Measurements from ENCODE around the gene AMBP.

Gene AMBP

DNA sequence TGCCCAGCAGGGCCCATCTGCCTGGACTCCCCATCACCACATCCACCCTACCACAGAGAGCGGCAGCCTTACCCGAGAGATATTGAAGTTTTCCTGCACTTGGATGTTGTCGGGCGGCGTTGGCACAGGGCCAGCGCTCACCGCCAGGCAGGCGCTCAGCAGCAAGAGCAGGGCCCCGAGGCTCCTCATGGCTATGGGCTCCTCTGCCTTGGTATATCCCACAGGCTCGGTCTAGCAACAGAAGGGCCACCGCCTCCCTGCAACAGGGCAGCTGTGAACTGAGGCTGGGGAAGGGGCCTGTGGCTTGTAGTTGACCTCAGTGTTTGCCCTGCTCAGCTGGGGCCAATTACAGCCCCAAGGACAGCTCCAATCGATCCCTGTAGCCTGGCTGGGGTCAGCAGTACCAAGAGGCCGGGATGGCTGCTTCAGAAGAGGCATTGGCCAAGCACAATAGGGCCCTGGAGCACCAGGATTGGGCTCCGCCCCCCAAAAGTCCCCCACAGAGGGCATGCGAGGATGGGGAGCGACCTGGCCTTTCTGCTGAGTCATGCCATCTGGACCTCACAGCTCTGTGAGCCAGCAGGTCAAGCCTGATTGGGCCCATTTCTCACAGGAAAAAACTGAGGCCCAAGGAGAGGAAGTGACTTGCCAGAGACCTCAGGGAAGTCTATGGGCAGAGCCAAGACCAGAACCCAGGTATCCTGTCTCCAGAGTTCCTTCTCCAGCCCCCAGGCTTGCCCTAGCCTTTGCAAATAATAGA, at the start of gene AMBP:
TSS of gene AMBP (minus strand) at position 280 of the 760 bp plus-strand sequence. CDS start at position 189, 91 bp downstream.
- no peak within 1 kb of the TSS for H3K4me3 ChIP-seq (ENCODE audit: low read length)
- TF ChIP-seq, protein P1, sequence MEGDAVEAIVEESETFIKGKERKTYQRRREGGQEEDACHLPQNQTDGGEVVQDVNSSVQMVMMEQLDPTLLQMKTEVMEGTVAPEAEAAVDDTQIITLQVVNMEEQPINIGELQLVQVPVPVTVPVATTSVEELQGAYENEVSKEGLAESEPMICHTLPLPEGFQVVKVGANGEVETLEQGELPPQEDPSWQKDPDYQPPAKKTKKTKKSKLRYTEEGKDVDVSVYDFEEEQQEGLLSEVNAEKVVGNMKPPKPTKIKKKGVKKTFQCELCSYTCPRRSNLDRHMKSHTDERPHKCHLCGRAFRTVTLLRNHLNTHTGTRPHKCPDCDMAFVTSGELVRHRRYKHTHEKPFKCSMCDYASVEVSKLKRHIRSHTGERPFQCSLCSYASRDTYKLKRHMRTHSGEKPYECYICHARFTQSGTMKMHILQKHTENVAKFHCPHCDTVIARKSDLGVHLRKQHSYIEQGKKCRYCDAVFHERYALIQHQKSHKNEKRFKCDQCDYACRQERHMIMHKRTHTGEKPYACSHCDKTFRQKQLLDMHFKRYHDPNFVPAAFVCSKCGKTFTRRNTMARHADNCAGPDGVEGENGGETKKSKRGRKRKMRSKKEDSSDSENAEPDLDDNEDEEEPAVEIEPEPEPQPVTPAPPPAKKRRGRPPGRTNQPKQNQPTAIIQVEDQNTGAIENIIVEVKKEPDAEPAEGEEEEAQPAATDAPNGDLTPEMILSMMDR (conservative IDR thresholded peaks at IDR 0.05; ENCODE audit: low read length), result no peak
- DNase-seq (ENCODE audit: low read depth), result no peak

DNA sequence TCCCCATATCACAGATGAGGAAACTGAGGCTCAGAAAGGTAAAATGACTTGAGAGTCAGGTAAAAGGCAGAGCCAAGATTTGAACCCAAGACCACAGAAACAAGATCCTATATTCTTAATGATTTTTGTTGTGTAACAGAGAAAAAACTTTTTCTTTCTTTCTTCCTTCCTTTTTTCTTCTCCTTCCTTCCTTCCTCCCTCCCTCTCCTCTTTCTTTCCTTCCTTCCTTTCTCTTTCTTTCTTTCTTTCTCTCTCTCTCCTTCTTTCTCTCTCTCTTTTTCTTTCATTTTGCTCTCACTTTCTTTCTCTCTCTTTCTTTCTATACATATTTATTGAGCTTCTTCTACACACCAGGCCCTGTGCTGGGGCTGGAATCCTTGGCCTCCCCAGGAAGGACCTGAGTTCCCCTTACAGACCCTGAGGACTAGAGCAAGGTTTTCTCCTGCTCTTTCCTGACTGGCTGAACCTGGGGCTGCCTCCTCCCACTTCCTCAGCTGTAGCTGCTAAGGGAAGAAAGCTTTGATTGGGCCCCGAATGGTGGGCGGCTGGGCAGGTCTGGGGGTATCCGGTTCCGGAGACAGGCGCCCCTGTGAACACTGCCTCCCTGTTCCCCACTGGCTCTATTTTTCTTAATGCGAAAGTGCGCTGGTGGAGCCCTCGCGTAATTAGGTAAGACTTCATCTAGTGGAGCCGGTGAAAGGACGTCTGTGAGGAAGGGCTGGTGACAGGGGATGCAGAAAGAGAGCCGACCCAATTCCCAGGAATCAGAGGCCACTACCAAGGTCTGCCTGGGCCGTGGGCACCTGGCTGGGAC, 48.4 kb upstream of the AMBP start:
- TF ChIP-seq, protein P1 (conservative IDR thresholded peaks at IDR 0.05; ENCODE audit: low read length), result no peak
- no peak for DNase-seq (ENCODE audit: low read depth)
- H3K4me3 ChIP-seq (ENCODE audit: low read length), result no peak overlapping the region

- no peak overlapping the region for H3K4me3 ChIP-seq (ENCODE audit: low read length)
- DNase-seq (ENCODE audit: low read depth), result no peak
- TF ChIP-seq, protein P1 (conservative IDR thresholded peaks at IDR 0.05; ENCODE audit: low read length), result no peak
Observed at GRCh38 chr9:114125476-114126013, 47.4 kb upstream of the AMBP start.

- no peak for DNase-seq (ENCODE audit: low read depth)
- TF ChIP-seq, protein P1 (conservative IDR thresholded peaks at IDR 0.05; ENCODE audit: low read length), result no peak
- no peak overlapping the region for H3K4me3 ChIP-seq (ENCODE audit: low read length)
Observed at GRCh38 chr9:114124666-114125475, 46.8 kb upstream of the AMBP start.

GRCh38 chr9:114124138-114124537, 46.0 kb upstream of the AMBP start:
- no peak overlapping the region for H3K4me3 ChIP-seq (ENCODE audit: low read length)
- no peak for DNase-seq (ENCODE audit: low read depth)
- TF ChIP-seq, protein P1 (conservative IDR thresholded peaks at IDR 0.05; ENCODE audit: low read length), result no peak

DNA sequence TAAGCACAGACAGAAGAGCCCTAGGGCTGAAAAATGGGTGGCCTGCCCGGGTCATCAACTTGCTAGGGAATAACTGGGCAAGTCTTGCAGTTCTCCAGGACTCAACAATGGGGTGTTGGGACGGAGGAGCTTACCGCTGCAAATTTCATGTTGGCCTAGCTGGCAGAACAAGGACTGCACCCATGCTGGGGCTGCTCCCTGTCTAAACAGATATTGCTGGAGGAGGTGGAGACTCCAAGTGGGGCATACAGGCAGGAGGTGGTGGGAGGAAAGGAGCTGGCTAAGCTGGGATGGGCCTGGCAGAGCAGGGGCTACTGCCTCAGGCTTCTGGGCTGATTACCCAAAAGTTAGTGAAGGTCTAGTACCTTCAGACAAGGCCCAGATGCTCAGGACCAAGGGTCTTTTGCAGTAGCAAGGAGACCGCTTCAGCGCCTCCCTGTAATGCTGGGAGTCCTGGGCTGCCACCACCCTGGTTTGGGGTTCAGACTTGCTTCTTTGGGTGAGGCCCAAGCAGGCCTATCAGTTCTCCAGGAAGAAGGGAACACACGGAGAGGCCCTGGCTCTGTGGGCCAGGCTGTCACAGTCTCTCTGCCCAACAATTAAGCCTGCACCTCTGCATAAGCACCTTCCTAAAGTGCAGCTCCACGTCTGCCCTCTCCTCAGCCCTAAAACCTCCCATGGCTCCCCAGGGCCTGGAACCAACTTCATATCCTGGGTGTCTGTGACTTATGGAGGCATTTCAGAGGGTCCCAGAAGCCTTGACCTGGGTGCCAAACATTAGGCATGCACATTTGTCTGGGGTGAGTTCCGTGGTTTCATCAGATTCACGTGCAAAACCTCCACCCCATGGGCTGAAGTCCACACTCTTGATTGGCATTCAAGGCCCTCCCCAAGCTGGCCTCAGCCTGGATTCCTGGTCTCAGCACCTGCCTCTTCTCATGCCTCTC, 45.2 kb upstream of the AMBP start:
- no peak for DNase-seq (ENCODE audit: low read depth)
- no peak overlapping the region for H3K4me3 ChIP-seq (ENCODE audit: low read length)
- TF ChIP-seq, protein P1 (conservative IDR thresholded peaks at IDR 0.05; ENCODE audit: low read length), result no peak
